ENCODE measurements around the gene EPB41L1.
A peak's percentile ranks its signal among the peaks of the same experiment; 100 is the strongest.
"Not testable (repeated sequence)": the region's sequence is repeated elsewhere in the genome, so short reads cannot be mapped to it uniquely, and the experiment has no call there.

Gene EPB41L1

GRCh38 chr20:36126836-36127527, 27.6 kb upstream of the EPB41L1 start:
- DNase-seq (ENCODE audit: low read depth in 2 of 2): no peak

DNA sequence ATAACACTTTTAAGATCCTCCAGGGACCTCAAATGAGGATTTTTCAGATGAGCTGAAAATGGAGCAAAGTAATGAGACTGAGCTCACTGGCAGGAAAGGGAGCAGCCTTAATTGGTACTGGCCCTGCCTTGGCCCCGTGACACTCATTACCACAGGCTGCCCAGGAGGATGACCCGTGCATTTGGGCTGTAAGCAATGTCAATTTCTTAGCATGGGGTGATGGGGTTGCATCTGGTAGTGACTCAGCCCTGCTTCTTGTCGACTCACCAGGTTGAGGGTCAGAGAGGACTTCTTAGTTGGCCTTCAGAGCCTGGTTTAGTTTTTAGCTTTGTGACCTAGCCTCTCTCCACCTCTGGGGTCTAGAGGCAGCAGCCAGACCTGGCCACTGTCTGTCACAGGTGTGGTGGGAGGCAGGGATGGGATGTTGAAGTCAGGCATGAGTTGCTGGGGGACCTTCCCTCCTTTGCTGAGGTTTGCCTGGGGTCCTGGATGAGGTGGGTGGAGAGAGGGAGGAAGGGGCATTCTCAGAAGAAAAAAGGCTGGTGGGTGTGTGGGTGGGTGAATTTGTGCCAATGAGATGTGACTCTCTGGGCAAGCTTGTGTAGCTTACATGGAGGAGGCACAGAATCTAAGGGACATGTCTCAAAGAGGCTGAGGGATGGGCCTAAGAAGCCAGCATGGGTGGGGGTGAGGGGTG, 25.9 kb upstream of the EPB41L1 start:
- DNase-seq (ENCODE audit: low read depth in 2 of 2): no peak

- DNase-seq (ENCODE audit: low read depth in 2 of 2): no peak
Measured at GRCh38 chr20:36129160-36129543, 25.4 kb upstream of the EPB41L1 start.

DNA sequence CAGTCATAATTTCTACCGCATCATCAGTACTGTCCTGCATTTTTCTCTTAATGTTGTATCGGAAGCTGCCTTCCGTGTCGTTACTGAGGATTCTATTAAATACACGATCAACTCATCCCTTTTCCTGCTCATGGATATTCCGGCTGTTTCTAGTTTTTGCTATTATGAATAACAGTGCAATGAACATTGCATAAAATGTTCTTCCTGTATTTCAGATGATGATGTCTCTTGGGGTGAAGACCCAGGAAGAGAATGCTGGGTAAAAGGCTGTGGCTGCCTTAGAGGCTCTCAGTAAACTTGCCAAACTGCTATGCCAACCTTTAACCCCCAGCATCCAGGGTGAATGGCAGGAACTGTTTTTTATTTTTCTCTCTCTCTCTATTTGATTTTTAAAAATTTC, 24.1 kb upstream of the EPB41L1 start:
- DNase-seq (ENCODE audit: low read depth in 2 of 2): no peak

DNA sequence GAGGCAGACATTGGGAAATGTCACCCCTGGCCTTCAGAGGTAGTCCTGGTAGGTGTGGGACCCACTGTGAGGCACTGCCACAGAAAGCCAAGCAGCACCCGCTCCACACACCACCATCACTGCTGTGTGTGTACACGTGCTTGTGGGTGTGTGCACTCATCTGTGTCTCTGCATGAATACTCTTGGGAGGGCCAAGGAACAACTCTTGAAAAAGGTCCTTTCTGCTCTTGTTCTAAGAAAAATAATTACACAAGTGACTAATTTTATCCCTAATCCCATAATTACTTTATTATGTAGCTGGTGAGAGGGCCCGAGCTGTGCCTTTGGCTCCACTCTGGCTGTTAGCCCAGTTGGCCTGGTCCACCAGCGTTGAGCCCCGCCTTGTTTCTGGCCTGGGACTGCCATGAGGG, 21.7 kb upstream of the EPB41L1 start:
- no peak for DNase-seq (ENCODE audit: low read depth in 2 of 2)

- DNase-seq (ENCODE audit: low read depth in 2 of 2): no peak
Measured at GRCh38 chr20:36133821-36134220, 20.7 kb upstream of the EPB41L1 start.

DNA sequence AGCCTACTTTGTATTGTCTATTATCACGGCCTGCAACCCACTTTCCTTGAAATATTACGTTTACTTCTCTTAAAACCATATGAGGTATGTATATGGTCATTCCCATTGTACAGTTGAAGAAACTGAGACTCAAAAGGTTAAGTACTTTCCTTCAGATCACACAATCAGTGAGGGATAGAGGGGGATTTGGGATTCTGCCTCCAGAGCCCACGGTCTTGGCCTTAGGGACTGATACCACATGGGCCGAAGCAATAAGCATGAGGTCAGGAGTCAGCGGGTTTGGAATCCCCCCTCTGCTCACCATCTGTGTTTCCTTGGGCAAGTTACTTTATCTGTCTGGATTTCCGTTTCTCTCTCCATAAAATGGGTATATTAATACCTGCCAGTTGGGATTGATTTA, 19.4 kb upstream of the EPB41L1 start:
- no peak for DNase-seq (ENCODE audit: low read depth in 2 of 2)

DNA sequence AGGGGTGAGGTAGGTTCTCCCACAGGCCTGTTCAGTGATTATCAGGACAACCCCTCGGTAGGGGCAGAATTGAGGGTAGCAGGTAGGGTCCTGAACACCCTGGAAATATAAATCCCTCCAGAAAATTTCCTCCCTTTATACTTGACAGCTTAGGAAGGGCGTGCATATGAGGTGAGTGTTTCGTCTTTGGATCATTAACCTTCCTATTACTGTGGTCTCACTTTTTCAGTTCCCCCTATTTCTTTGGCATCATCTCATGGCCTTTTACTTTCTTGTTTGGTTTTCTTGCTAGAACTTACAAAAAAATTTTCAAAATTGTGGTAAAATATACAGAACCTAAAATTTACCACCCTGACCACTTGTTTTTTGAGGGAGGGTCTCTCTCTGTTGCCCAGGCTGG, 18.7 kb upstream of the EPB41L1 start:
- DNase-seq (ENCODE audit: low read depth in 2 of 2): no peak

DNA sequence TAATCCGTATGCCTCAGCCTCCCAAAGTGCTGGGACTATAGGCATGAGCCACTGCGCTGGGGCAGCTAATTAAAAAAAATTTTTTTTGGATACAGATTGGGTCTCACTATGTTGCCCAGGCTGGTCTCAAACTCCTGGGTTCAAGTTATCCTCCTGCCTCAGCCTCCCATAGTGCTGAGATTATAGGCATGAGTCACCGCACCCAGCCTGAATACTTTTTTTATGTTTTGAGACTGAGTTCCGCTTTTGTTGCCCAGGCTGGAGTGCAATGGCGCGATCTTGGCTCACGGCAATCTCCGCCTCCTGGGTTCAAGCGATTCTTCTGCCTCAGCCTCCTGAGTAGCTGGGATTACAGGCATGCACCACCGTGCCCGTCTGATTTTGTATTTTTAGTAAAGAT, 17.2 kb upstream of the EPB41L1 start:
- not testable (repeated sequence) for DNase-seq (ENCODE audit: low read depth in 2 of 2)

- no peak for DNase-seq (ENCODE audit: low read depth in 2 of 2)
Measured at GRCh38 chr20:36141310-36141709, 13.2 kb upstream of the EPB41L1 start.

DNA sequence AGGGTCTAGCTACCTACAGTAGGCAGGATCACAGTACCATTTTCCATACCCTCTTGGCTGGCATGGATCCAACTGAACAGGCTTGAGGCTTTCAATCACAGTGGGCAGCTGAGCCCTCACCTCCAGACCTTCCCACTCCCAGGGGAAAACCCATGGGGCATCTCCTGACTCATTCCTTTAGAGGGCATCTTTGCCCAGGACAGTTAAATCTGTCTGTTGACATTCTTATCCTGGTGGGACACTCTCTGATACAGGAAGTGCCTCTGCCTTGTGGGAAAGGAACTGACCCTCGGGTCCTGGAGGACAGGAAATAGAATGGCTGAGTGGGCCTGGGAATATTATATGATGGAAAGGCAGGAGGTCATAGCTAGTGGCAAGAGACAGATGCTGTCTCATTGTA, 10.2 kb upstream of the EPB41L1 start:
- no peak for DNase-seq (ENCODE audit: low read depth in 2 of 2)

GRCh38 chr20:36145877-36146707, 8.4 kb upstream of the EPB41L1 start:
- no peak for DNase-seq (ENCODE audit: low read depth in 2 of 2)

GRCh38 chr20:36147690-36148089, 6.8 kb upstream of the EPB41L1 start:
- DNase-seq (ENCODE audit: low read depth in 2 of 2): peak in 1 of 2 experiments; percentile 23

DNA sequence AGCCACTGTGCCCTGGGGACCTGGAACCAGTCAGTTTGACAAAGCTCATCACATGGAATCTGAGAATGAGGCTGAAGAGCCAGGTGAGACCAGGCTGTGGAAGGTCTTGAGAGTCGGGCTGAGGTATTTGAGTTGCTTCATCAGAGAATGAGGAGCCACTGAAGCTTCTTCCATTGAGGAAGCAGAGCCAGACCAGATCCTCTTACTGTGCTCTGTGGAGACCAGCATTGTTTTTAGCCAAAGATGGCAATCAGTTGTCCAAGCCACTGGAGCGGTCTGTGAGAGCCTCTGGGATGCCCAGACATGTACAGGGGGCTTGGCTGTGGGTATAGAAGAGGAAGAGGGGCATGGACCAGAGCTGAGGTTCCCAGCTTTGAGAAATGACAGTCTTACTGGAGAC, 6.1 kb upstream of the EPB41L1 start:
- no peak for DNase-seq (ENCODE audit: low read depth in 2 of 2)

- no peak for DNase-seq (ENCODE audit: low read depth in 2 of 2)
Measured at GRCh38 chr20:36149012-36149411, 5.5 kb upstream of the EPB41L1 start.

GRCh38 chr20:36149469-36149868, 5.1 kb upstream of the EPB41L1 start:
- DNase-seq (ENCODE audit: low read depth in 2 of 2): no peak

DNA sequence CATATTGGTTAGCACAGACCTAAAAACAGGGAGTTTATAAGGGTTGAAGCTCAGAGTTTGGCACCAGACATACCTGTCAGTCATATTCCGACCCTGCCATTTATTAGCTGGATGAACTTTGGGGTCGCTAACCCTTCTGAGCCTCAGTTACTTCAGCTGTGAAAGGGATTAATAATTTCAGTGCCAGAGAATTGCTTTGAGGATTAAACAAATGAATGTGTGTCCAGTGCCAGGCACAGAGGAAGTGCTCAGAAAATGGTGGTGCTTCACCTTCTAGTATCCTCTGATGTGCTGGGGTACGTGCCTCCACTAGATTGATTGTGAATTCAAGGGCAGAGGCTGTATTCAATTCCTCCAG, 4.1 kb upstream of the EPB41L1 start:
- no peak for DNase-seq (ENCODE audit: low read depth in 2 of 2)

DNA sequence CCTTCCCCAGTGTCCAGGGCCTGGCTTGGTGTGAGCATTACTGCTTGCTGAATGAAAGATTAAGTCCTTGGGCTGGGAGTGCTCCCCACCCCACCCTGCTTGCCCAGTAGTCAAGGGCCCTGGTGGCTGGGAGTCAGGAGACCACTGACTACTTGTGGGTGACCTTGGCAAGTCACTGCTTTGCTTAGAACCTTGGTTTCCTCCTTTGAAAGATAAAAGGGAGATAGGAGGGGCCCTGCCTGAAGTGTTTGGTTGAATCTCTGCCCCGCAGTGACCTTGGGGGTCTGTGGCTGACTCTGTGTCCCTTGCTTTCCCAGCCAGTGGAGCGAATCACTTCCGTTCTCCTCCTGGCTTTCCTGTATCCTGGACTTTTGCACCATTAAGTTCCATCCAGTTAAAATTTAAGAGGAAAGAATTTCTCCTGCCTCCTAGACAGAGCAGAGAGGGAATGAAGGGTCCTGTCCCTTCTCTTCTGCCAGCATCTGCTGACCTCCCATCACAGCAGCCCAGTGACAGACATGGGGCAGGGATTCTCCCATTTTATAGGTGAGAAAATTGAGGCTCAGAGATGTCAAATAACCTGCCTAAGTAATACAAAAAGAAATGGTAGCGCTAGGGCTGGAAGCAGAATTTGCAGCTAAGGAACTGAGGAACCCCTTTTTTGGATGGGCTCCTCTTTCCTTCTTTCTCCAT, 3.5 kb upstream of the EPB41L1 start:
- no peak for DNase-seq (ENCODE audit: low read depth in 2 of 2)

- DNase-seq (ENCODE audit: low read depth in 2 of 2): no peak
Measured at GRCh38 chr20:36152261-36152660, 2.3 kb upstream of the EPB41L1 start.

DNA sequence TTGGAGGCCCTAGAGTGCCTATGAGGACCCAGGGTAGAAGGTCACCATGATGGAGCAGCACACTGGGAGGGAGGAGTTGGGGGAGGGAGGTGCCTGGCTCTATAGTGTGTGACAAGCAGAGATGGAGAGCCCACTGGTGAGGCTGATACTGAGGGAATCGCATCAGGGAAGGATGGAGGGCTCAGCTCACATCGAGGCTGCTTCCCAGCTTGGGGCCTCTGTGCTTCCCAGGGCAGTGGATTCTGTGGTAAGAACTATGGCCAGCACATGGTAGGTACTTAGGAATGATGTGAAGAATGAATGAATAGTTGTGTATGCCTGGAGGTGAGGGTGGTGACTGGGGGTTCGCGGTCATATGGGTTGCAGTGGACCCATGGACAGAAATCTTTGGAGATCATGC, 1.3 kb upstream of the EPB41L1 start:
- DNase-seq (ENCODE audit: low read depth in 2 of 2): no peak

DNA sequence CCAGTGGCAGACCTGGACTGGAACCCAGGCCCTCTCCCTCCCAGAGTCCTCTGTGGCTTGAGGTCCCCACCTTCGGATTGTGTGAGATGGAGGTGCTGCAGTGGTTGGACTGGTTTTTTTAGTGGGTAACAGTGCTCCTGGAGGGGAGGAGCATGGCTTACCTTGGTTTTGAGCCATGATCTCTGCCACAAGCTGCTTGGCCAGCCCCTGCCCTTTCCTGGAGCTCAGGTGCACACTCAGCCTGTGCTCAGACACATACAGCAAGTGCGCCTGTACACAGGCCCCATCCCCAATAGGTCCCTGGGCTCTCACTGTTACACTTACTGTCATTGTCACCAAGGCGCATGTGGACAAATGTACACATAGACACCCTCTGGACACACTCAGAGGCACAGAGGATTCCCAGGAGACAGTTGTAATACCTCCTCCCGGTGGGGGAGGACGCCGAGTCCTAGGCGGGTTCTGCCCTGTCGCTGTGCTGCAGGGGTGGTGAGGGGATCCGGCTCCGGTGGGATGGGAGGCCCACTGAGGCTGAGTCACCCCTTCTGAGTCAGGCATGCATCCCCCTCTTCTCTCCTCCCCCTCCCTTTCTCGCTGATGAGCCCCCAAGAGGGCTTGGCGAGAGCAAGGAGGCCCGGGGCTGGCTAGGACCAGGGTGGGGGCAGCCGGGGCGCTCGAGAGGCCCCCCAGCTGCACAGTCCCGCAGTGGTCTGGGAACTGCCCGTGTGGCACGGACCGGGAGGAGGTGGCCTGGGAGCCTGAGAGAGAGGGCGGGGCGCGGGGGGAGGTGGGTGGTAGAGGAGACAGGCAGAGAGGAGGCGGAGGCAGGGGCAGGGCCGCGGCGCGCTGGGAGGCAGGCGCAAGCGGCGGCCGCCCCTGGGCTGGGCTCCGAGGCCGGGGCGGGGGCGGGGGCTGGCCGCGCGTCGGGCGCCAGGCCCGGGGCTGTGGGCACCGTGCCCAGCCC, 522 bp upstream of the EPB41L1 start:
- DNase-seq (ENCODE audit: low read depth in 2 of 2): peak; percentile 34 to 44

Data from fibroblast of skin of left quadriceps (primary cell).